HepG2 (cell line): ENCODE results near the gene KIAA1217. TPM values are rescaled to one million over a fixed set of nuclear protein-coding genes. Genes with fewer than 3 reads are reported as not detected.

Experiments
- KDM4B ChIP-seq: sonication (generic); formaldehyde crosslinking; IDR thresholded peaks from 2 replicates; pipeline ENCODE4 v1.4.0; 2020; ENCODE audit warnings: missing genetic modification reagents
- NCOA1 ChIP-seq: sonication (generic); formaldehyde crosslinking; IDR thresholded peaks from 2 replicates; pipeline ENCODE4 v1.9.0; 2021; ENCODE audit warnings: missing genetic modification reagents
- PRPF4 ChIP-seq: fragments of 200-400 bp; formaldehyde crosslinking; IDR thresholded peaks from 2 replicates; pipeline ENCODE4 v1.6.1; 2016; ENCODE audit warnings: low read length, low read depth; ENCODE audit not compliant: poor library complexity, severe bottlenecking
- RAD21 ChIP-seq: fragments of 450-650 bp; formaldehyde crosslinking; IDR thresholded peaks from 2 replicates; pipeline ENCODE4 v1.5.0; 2020; ENCODE audit warnings: mild to moderate bottlenecking
- YEATS4 ChIP-seq: sonication (generic); formaldehyde crosslinking; IDR thresholded peaks from 2 replicates; pipeline ENCODE4 v1.4.0; 2020; ENCODE audit warnings: missing genetic modification reagents, borderline replicate concordance
- ZNF260 ChIP-seq: sonication (generic); formaldehyde crosslinking; IDR thresholded peaks from 2 replicates; pipeline ENCODE4 v1.4.0; 2020; ENCODE audit warnings: missing genetic modification reagents, low read depth, mild to moderate bottlenecking, borderline replicate concordance
- ZNF501 ChIP-seq: sonication (generic); formaldehyde crosslinking; IDR thresholded peaks from 2 replicates; pipeline ENCODE4 v1.5.1; 2020; ENCODE audit warnings: mild to moderate bottlenecking, moderate library complexity, missing genetic modification reagents
- polyA plus RNA-seq, 8 experiments: library from polyadenylated mRNA; depleted of rRNA in 3 of 8; stranded (reverse) in 7 of 8; unstranded in 1 of 8; fragments of >200 nt; fragmentation: Illumina TruSeq in 4 of 8; extraction: Trizol in 4 of 8; gene quantifications; 2 replicates each; pipeline versions ENCODE4 v1.2.1 to v1.2.3, GENCODE V29; 2011 to 2016; ENCODE audit warnings: low read depth in 4 of 8, missing spikeins in 1 of 8, mixed read lengths in 1 of 8; ENCODE audit not compliant: insufficient read depth in 1 of 8
- total RNA-seq, 5 experiments: library from RNA; depleted of rRNA; stranded (reverse); fragments of >200 nt; fragmentation: Illumina TruSeq; extraction: Trizol; gene quantifications; 2 replicates each; pipeline ENCODE4 v1.2.3, GENCODE V29; 2016; ENCODE audit warnings: low read depth in 1 of 5
- TF ChIP-seq, protein P1 (sequence below): sonication (generic); formaldehyde crosslinking; IDR thresholded peaks from 2 replicates; pipeline ENCODE4 v1.4.0; 2020; ENCODE audit warnings: mild to moderate bottlenecking, low read depth, missing genetic modification reagents
- TF ChIP-seq, protein P2 (sequence below): sonication (generic); formaldehyde crosslinking; IDR thresholded peaks from 2 replicates; pipeline ENCODE4 v1.5.1; 2020; ENCODE audit warnings: mild to moderate bottlenecking, missing genetic modification reagents, moderate library complexity
- TF ChIP-seq, protein P3 (sequence below): sonication (generic); formaldehyde crosslinking; IDR thresholded peaks from one replicate; pipeline ENCODE4 v1.5.1; 2020; ENCODE audit warnings: mild to moderate bottlenecking, missing genetic modification reagents; ENCODE audit errors: not compliant biosample characterization
- TF ChIP-seq, protein P4 (sequence below): sonication (generic); formaldehyde crosslinking; IDR thresholded peaks from 2 replicates; pipeline ENCODE4 v1.4.0; 2020; ENCODE audit warnings: missing genetic modification reagents

The KIAA1217 gene
- total and polyA plus RNA-seq, 2 of the 13 experiments (the other 11 are each of a cell fraction or from before 2014, with no cell fraction given), result 4.6 to 10.9 TPM

DNA sequence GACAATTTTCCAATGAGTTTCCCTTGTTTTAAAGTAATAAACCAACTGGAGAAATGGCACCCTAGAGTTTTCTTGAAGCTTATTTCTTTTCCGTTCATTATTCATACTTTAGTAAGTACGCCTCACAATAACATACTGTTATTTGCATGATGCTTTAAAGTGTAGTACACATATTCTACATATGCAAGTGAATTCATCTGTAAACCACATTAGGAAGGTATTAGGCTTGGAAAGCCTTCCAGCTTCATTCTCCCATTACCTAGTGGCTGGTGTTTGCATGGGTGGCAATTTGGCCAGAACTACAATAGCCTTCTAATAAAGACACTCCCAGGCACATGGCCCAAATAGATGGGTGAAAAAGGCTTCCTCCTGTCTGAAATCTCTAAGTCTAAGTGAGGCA, 45.5 kb upstream of the KIAA1217 start (continued):
- TF ChIP-seq YEATS4 (CRISPR knock-in tag) (no peak), ZNF260 (CRISPR knock-in tag) (no peak), PRPF4 (no peak), RAD21 (CRISPR knock-in tag) (no peak), ZNF501 (CRISPR knock-in tag) (no peak), NCOA1 (CRISPR knock-in tag) (no peak), KDM4B (CRISPR knock-in tag) (no peak)
- TF ChIP-seq, protein P1, sequence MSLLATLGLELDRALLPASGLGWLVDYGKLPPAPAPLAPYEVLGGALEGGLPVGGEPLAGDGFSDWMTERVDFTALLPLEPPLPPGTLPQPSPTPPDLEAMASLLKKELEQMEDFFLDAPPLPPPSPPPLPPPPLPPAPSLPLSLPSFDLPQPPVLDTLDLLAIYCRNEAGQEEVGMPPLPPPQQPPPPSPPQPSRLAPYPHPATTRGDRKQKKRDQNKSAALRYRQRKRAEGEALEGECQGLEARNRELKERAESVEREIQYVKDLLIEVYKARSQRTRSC (CRISPR knock-in tag), result no peak
- TF ChIP-seq, protein P2, sequence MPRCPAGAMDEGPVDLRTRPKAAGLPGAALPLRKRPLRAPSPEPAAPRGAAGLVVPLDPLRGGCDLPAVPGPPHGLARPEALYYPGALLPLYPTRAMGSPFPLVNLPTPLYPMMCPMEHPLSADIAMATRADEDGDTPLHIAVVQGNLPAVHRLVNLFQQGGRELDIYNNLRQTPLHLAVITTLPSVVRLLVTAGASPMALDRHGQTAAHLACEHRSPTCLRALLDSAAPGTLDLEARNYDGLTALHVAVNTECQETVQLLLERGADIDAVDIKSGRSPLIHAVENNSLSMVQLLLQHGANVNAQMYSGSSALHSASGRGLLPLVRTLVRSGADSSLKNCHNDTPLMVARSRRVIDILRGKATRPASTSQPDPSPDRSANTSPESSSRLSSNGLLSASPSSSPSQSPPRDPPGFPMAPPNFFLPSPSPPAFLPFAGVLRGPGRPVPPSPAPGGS (CRISPR knock-in tag), result no peak
- TF ChIP-seq, protein P3, sequence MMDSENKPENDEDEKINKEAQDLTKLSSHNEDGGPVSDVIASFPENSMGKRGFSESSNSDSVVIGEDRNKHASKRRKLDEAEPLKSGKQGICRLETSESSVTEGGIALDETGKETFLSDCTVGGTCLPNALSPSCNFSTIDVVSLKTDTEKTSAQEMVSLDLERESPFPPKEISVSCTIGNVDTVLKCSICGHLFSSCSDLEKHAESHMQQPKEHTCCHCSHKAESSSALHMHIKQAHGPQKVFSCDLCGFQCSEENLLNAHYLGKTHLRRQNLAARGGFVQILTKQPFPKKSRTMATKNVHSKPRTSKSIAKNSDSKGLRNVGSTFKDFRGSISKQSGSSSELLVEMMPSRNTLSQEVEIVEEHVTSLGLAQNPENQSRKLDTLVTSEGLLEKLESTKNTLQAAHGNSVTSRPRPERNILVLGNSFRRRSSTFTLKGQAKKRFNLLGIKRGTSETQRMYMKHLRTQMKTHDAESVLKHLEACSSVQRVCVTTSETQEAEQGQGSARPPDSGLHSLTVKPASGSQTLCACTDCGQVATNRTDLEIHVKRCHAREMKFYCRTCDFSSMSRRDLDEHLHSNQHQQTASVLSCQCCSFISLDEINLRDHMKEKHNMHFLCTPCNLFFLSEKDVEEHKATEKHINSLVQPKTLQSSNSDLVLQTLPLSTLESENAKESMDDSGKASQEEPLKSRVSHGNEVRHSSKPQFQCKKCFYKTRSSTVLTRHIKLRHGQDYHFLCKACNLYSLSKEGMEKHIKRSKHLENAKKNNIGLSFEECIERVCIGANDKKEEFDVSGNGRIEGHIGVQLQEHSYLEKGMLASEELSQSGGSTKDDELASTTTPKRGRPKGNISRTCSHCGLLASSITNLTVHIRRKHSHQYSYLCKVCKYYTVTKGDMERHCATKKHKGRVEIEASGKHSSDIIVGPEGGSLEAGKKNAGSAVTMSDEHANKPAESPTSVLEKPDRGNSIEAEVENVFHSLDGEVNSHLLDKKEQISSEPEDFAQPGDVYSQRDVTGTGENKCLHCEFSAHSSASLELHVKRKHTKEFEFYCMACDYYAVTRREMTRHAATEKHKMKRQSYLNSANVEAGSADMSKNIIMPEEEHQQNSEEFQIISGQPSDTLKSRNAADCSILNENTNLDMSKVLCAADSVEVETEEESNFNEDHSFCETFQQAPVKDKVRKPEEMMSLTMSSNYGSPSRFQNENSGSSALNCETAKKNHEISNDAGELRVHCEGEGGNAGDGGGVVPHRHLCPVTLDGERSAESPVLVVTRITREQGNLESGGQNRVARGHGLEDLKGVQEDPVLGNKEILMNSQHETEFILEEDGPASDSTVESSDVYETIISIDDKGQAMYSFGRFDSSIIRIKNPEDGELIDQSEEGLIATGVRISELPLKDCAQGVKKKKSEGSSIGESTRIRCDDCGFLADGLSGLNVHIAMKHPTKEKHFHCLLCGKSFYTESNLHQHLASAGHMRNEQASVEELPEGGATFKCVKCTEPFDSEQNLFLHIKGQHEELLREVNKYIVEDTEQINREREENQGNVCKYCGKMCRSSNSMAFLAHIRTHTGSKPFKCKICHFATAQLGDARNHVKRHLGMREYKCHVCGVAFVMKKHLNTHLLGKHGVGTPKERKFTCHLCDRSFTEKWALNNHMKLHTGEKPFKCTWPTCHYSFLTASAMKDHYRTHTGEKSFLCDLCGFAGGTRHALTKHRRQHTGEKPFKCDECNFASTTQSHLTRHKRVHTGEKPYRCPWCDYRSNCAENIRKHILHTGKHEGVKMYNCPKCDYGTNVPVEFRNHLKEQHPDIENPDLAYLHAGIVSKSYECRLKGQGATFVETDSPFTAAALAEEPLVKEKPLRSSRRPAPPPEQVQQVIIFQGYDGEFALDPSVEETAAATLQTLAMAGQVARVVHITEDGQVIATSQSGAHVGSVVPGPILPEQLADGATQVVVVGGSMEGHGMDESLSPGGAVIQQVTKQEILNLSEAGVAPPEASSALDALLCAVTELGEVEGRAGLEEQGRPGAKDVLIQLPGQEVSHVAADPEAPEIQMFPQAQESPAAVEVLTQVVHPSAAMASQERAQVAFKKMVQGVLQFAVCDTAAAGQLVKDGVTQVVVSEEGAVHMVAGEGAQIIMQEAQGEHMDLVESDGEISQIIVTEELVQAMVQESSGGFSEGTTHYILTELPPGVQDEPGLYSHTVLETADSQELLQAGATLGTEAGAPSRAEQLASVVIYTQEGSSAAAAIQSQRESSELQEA (CRISPR knock-in tag), result no peak
- TF ChIP-seq, protein P4, sequence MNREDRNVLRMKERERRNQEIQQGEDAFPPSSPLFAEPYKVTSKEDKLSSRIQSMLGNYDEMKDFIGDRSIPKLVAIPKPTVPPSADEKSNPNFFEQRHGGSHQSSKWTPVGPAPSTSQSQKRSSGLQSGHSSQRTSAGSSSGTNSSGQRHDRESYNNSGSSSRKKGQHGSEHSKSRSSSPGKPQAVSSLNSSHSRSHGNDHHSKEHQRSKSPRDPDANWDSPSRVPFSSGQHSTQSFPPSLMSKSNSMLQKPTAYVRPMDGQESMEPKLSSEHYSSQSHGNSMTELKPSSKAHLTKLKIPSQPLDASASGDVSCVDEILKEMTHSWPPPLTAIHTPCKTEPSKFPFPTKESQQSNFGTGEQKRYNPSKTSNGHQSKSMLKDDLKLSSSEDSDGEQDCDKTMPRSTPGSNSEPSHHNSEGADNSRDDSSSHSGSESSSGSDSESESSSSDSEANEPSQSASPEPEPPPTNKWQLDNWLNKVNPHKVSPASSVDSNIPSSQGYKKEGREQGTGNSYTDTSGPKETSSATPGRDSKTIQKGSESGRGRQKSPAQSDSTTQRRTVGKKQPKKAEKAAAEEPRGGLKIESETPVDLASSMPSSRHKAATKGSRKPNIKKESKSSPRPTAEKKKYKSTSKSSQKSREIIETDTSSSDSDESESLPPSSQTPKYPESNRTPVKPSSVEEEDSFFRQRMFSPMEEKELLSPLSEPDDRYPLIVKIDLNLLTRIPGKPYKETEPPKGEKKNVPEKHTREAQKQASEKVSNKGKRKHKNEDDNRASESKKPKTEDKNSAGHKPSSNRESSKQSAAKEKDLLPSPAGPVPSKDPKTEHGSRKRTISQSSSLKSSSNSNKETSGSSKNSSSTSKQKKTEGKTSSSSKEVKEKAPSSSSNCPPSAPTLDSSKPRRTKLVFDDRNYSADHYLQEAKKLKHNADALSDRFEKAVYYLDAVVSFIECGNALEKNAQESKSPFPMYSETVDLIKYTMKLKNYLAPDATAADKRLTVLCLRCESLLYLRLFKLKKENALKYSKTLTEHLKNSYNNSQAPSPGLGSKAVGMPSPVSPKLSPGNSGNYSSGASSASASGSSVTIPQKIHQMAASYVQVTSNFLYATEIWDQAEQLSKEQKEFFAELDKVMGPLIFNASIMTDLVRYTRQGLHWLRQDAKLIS (CRISPR knock-in tag), result no peak
